K562 (cell line): ENCODE data around the gene PHC3. TPM values are rescaled to one million over a fixed set of nuclear protein-coding genes. Genes with fewer than 3 reads are reported as not detected.

Experiments used
- ATAC-seq: fragments of 200-7000 bp; cut with Tn5 transposase; 3 replicates; pipeline ENCODE4 v1.9.1; 2020; ENCODE audit warnings: moderate library complexity
- BruUV-seq: library from RNA; stranded (reverse); fragments of 400-500 nt; replicated peaks from 2 replicates; lab custom pipeline; 2021; lab: Mats Ljungman, UMichigan
- CTCF ChIA-PET: fragments of 300-600 bp; formaldehyde crosslinking; extraction: SDS; loops from one replicate; lab custom pipeline; 2021; ENCODE audit warnings: low intra/inter-chr PET ratio; lab: Yijun Ruan, JAX
- POLR2A ChIA-PET: fragments of 300-600, 350-650 bp; sonication (Branson Sonifier 250); formaldehyde crosslinking; extraction: SDS; loops from one replicate; lab custom pipeline; 2021; ENCODE audit warnings: antibody characterized with exemption, inconsistent platforms; lab: Yijun Ruan, JAX
- DNase-seq, 4 experiments: peaks; one replicate each; pipeline versions ENCODE4 v3.0.0 to v3.0.0-alpha.2; 2011 to 2018; ENCODE audit warnings: low spot score in 3 of 4, mixed read lengths in 3 of 4; ENCODE audit errors: extremely low read depth in 1 of 4
- FAIRE-seq: peaks from 2 replicates; lab custom pipeline; 2011; peaks lifted over from hg19 to GRCh38; lab: Jason Lieb, UNC
- H2AFZ ChIP-seq: 2 replicates; pipeline ENCODE4 v1.6.0; 2011; ENCODE audit warnings: low read depth, low read length, control low read depth, inconsistent platforms
- H3K27ac ChIP-seq: fragments of 200-600 bp; 3 replicates; pipeline ENCODE4 v1.8.0; 2011; ENCODE audit warnings: low read depth, mild to moderate bottlenecking, control low read depth, inconsistent platforms, low read length, moderate library complexity, mixed read lengths; ENCODE audit errors: extremely low read depth
- H3K27me3 ChIP-seq, 2 experiments: fragments of 300-600 bp in 1 of 2; 2 replicates in 1 of 2; 3 replicates in 1 of 2; pipeline versions ENCODE4 v1.6.0 to v1.8.0; 2011; ENCODE audit warnings: inconsistent platforms in 2 of 2, low read length in 2 of 2, mild to moderate bottlenecking in 1 of 2, mixed read lengths in 1 of 2, moderate library complexity in 1 of 2; ENCODE audit not compliant: control insufficient read depth in 2 of 2, insufficient read depth in 2 of 2
- H3K36me3 ChIP-seq: fragments of 300-600 bp; 3 replicates; pipeline ENCODE4 v1.8.0; 2011; ENCODE audit warnings: mild to moderate bottlenecking, low read length, inconsistent platforms; ENCODE audit not compliant: control insufficient read depth, insufficient read depth
- H3K4me1 ChIP-seq, 2 experiments: fragments of 200-600 bp in 1 of 2; replicated peaks in 1 of 2; 2 replicates in 1 of 2; 3 replicates in 1 of 2; pipeline versions ENCODE4 v1.5.1 to v1.8.0; 2011; ENCODE audit warnings: inconsistent platforms in 2 of 2, low read length in 2 of 2, mild to moderate bottlenecking in 1 of 2, mixed read lengths in 1 of 2, moderate library complexity in 1 of 2; ENCODE audit not compliant: control insufficient read depth in 2 of 2, insufficient read depth in 2 of 2
- H3K4me2 ChIP-seq: 2 replicates; pipeline ENCODE4 v1.6.1; 2011; ENCODE audit warnings: low read length, control low read depth, inconsistent platforms, mixed read lengths; ENCODE audit not compliant: insufficient read depth
- H3K4me3 ChIP-seq: fragments of 200-600 bp; sonication (generic), shearing (Covaris generic); 2 replicates; pipeline ENCODE4 v1.5.1; 2016; ENCODE audit warnings: control low read depth, inconsistent platforms
- H3K79me2 ChIP-seq: fragments of 200-600 bp; 3 replicates; pipeline ENCODE4 v1.8.0; 2011; ENCODE audit warnings: low read length, inconsistent platforms; ENCODE audit not compliant: control insufficient read depth, insufficient read depth
- H3K9ac ChIP-seq, 2 experiments: 2 replicates each; pipeline versions ENCODE4 v1.6.0 to v1.6.1; 2011; ENCODE audit warnings: low read depth in 2 of 2, low read length in 2 of 2, control low read depth in 1 of 2, inconsistent platforms in 1 of 2, mild to moderate bottlenecking in 1 of 2, mixed read lengths in 1 of 2; ENCODE audit not compliant: insufficient read depth in 1 of 2
- H3K9me1 ChIP-seq: one replicate; pipeline ENCODE4 v1.6.0; 2011; ENCODE audit warnings: inconsistent platforms, mild to moderate bottlenecking, low read length, moderate library complexity; ENCODE audit not compliant: control insufficient read depth, insufficient read depth
- H3K9me3 ChIP-seq: replicated peaks from 2 replicates; pipeline ENCODE4 v1.5.1; 2011; ENCODE audit warnings: low read depth, low read length, inconsistent platforms; ENCODE audit not compliant: control insufficient read depth, insufficient read depth
- H4K20me1 ChIP-seq: replicated peaks from 2 replicates; pipeline ENCODE4 v1.6.1; 2011; ENCODE audit warnings: low read length, inconsistent platforms, mixed read lengths; ENCODE audit not compliant: control insufficient read depth, insufficient read depth
- CBX3 ChIP-seq, 2 experiments: IDR thresholded peaks; 1 replicate in 1 of 2; 2 replicates in 1 of 2; pipeline ENCODE4 v1.6.1; 2012; ENCODE audit warnings: inconsistent platforms in 2 of 2, low read length in 2 of 2, borderline replicate concordance in 1 of 2, control low read depth in 1 of 2
- FOXO4 ChIP-seq: fragments of 450-650 bp; formaldehyde crosslinking; IDR thresholded peaks from 2 replicates; pipeline ENCODE4 v1.4.0; 2020; ENCODE audit warnings: mild to moderate bottlenecking, moderate library complexity
- KAT2B ChIP-seq: IDR thresholded peaks from one replicate; pipeline ENCODE4 v1.6.1; 2012; ENCODE audit warnings: low read depth, mild to moderate bottlenecking, control low read depth, inconsistent platforms, low read length, moderate library complexity
- KDM1A ChIP-seq, 2 experiments: fragments of 450-650 bp; IDR thresholded peaks; 2 replicates each; pipeline ENCODE4 v1.6.1; 2016; ENCODE audit warnings: mild to moderate bottlenecking in 2 of 2
- MBD2 ChIP-seq: sonication (generic); IDR thresholded peaks from 2 replicates; pipeline ENCODE4 v1.6.1; 2016; ENCODE audit warnings: low read depth, borderline replicate concordance
- TCF3 ChIP-seq: sonication (generic); formaldehyde crosslinking; IDR thresholded peaks from 2 replicates; pipeline ENCODE4 v1.4.0; 2020; ENCODE audit warnings: mild to moderate bottlenecking, missing genetic modification reagents
- ZBTB7A ChIP-seq: IDR thresholded peaks from 2 replicates; pipeline ENCODE4 v1.6.1; 2011; ENCODE audit warnings: low read depth, mild to moderate bottlenecking, low read length, moderate library complexity, borderline replicate concordance; ENCODE audit not compliant: control insufficient read depth
- ZNF124 ChIP-seq: sonication (generic); formaldehyde crosslinking; IDR thresholded peaks from 2 replicates; pipeline ENCODE4 v1.8.1; 2022; ENCODE audit warnings: missing genetic modification reagents
- WGBS: fragments of 100-300 bp; shearing (Covaris generic); methylation state at CpG from one replicate; pipeline ENCODE4 v1.1.6; 2016; ENCODE audit warnings: low coverage, mixed read lengths; ENCODE audit not compliant: insufficient coverage; ENCODE audit errors: missing lambda C conversion rate; 5-methylcytosine and 5-hydroxymethylcytosine counted together
- in situ Hi-C: fragments of 300-500 bp; cut with MboI; formaldehyde crosslinking; loops from 4 replicates; pipeline ENCODE4 v1.15.0; 2018; ENCODE audit warnings: inconsistent platforms, mixed read lengths
- intact Hi-C: fragments of 100-400 bp; cut with micrococcal nuclease; formaldehyde crosslinking; loops from 2 replicates; pipeline ENCODE4 v1.14.2; 2022
- polyA plus RNA-seq, 8 experiments: library from polyadenylated mRNA; depleted of rRNA in 4 of 8; stranded (reverse) in 5 of 8; unstranded in 3 of 8; fragments of >200 nt; fragmentation: Nextera tagmentation in 2 of 8; fragmentation: Illumina TruSeq in 1 of 8; extraction: Ambion mirVana in 2 of 8; extraction: Trizol in 1 of 8; gene quantifications; 2 replicates each; pipeline versions ENCODE4 v1.2.1 to v1.2.3, GENCODE V29; 2011 to 2014; ENCODE audit warnings: inconsistent platforms in 1 of 8, missing spikeins in 1 of 8
- total RNA-seq, 7 experiments: library from RNA; depleted of rRNA in 6 of 7; stranded (reverse); fragments of >200 nt in 6 of 7; fragmentation: Illumina TruSeq in 2 of 7; extraction: Trizol in 2 of 7; gene quantifications; 2 replicates each; pipeline versions ENCODE4 v1.2.1 to v1.2.3, GENCODE V29; 2011 to 2021; ENCODE audit warnings: low replicate concordance in 1 of 7

PHC3 gene
- total and polyA plus RNA-seq, 9 of the 15 experiments (the other 6 are each of a cell fraction or from before 2014, with no cell fraction given): 3.1 to 21.6 (median 10.5) TPM

DNA sequence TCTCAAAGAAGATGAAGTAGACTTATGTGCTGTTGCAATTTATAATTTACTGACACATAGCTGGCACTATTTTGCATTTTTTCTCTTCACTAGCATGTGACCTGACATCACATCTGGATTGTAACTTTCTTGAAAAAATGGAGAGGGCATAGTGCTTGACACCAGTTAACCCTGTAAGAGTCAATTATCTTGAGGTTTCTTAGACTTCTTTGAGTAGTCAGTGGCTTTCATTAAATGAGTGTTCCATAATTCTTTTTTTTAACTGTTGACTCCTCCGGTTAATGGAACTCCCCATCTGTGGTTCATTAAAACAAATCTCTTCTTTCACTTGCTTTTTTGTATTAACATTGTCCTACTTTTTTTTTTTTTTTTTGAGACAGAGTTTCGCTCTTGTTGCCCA lies 23.8 kb upstream of the PHC3 start:
- H3K4me2 ChIP-seq: no peak overlapping the region

More for the DNA sequence above, 23.8 kb upstream of the PHC3 start:
- Histone ChIP-seq H3K36me3 (no peaks in the 10 kb centered on the region), H3K9me1 (no peaks in the 10 kb centered on the region), H3K9ac (no peak overlapping the region), H2AFZ (no peak overlapping the region), H3K79me2 (no peaks in the 10 kb centered on the region), H3K27ac (no peak overlapping the region), H3K4me3 (no peak overlapping the region), H3K27me3 (no peaks in the 10 kb centered on the region), H3K4me1 (no peaks in the 10 kb centered on the region; a peak in 1 of 5 replicates), H4K20me1 (no peaks in the 10 kb centered on the region), H3K9me3 (no peaks in the 10 kb centered on the region; the same call in 1 of the 2 replicates)
- WGBS: 44% methylated on average over 2 of the region's 2 CpGs
- POLR2A ChIA-PET: no interaction called here
- DNase-seq: no peak
- intact Hi-C loops: no loop called here
- no peak for TF ChIP-seq FOXO4 (CRISPR knock-in tag)
- TF ChIP-seq KDM1A (IDR thresholded peaks at IDR 0.05): no peak
- TF ChIP-seq MBD2: no peak
- no peak for TF ChIP-seq ZBTB7A
- TF ChIP-seq ZNF124 (CRISPR knock-in tag): no peak
- TF ChIP-seq KAT2B: no peak
- TF ChIP-seq TCF3 (CRISPR knock-in tag): no peak
- no peak for TF ChIP-seq CBX3 (IDR thresholded peaks at IDR 0.05; ENCODE audit: borderline replicate concordance in 1 of 2, low read length in 2 of 2)
- CTCF ChIA-PET: no interaction called here
- FAIRE-seq: no peak
- no TSS peak for BruUV-seq
- in situ Hi-C loops: no loop called here
- no peak for ATAC-seq
